H1 (cell line): Measurements from ENCODE around the gene TAF7L. TPM values are rescaled to one million over a fixed set of nuclear protein-coding genes. Genes with fewer than 3 reads are reported as not detected.

Source experiments
- CTCF ChIA-PET: fragments of 300-600 bp; sonication (Branson Sonifier 250); formaldehyde crosslinking; loops from one replicate; lab custom pipeline; 2021; ENCODE audit not compliant: partially characterized antibody; lab: Charles Lee
- POLR2A ChIA-PET: fragments of 300-600 bp; sonication (Branson Sonifier 250); formaldehyde crosslinking; loops from one replicate; lab custom pipeline; 2021; ENCODE audit warnings: inconsistent platforms; ENCODE audit not compliant: partially characterized antibody; lab: Charles Lee
- DNase-seq, 2 experiments: peaks; one replicate each; pipeline versions ENCODE4 v3.0.0 to v3.0.0-alpha.2; 2010 to 2022; ENCODE audit warnings: low spot score in 2 of 2, low read depth in 1 of 2, mixed read lengths in 1 of 2
- FAIRE-seq: peaks from 2 replicates; lab custom pipeline; 2011; peaks lifted over from hg19 to GRCh38; lab: Jason Lieb, UNC
- H2AFZ ChIP-seq: 2 replicates; pipeline ENCODE4 v1.8.1; 2012; ENCODE audit warnings: low read length, inconsistent platforms
- H2AK5ac ChIP-seq: 2 replicates; pipeline ENCODE4 v1.6.1; 2013; ENCODE audit warnings: low read depth, low read length
- H2BK120ac ChIP-seq: replicated peaks from 2 replicates; pipeline ENCODE3; 2013; ENCODE audit warnings: low read depth, low read length, inconsistent platforms
- H2BK12ac ChIP-seq: 2 replicates; pipeline ENCODE4 v1.6.1; 2013; ENCODE audit warnings: low read depth, low read length
- H2BK15ac ChIP-seq: 2 replicates; pipeline ENCODE4 v1.6.1; 2013; ENCODE audit warnings: low read length
- H2BK20ac ChIP-seq: 2 replicates; pipeline ENCODE4 v1.6.1; 2013; ENCODE audit warnings: low read length
- H2BK5ac ChIP-seq: 2 replicates; pipeline ENCODE4 v1.6.1; 2013; ENCODE audit warnings: low read depth, low read length
- H3K14ac ChIP-seq: 2 replicates; pipeline ENCODE4 v1.6.1; 2013; ENCODE audit warnings: inconsistent platforms; ENCODE audit not compliant: insufficient read length
- H3K18ac ChIP-seq: 2 replicates; pipeline ENCODE4 v1.6.1; 2013; ENCODE audit warnings: low read length; ENCODE audit errors: extremely low read depth
- H3K23ac ChIP-seq: 2 replicates; pipeline ENCODE4 v1.6.1; 2013; ENCODE audit warnings: inconsistent platforms; ENCODE audit not compliant: insufficient read length
- H3K23me2 ChIP-seq: 2 replicates; pipeline ENCODE4 v1.6.1; 2013; ENCODE audit warnings: low read depth, low read length
- H3K27ac ChIP-seq: 2 replicates; pipeline ENCODE4 v1.6.1; 2011; ENCODE audit warnings: low read depth, low read length, inconsistent platforms
- H3K27me3 ChIP-seq, 4 experiments: replicated peaks in 1 of 4; 1 replicate in 1 of 4; 2 replicates in 3 of 4; pipeline versions ENCODE4 v1.6.1 to v1.8.1; 2011 to 2013; ENCODE audit warnings: low read length in 3 of 4, mild to moderate bottlenecking in 3 of 4, inconsistent platforms in 2 of 4, mixed read lengths in 2 of 4, moderate library complexity in 1 of 4; ENCODE audit not compliant: control insufficient read depth in 3 of 4, insufficient read depth in 3 of 4; ENCODE audit errors: extremely low read depth in 1 of 4
- H3K36me3 ChIP-seq, 4 experiments: 2 replicates each; pipeline versions ENCODE4 v1.6.1 to v1.8.1; 2011 to 2013; ENCODE audit warnings: mild to moderate bottlenecking in 4 of 4, low read length in 3 of 4, moderate library complexity in 2 of 4, control low read depth in 1 of 4, inconsistent platforms in 1 of 4; ENCODE audit not compliant: insufficient read depth in 4 of 4, control insufficient read depth in 2 of 4
- H3K4ac ChIP-seq: replicated peaks from 2 replicates; pipeline ENCODE3; 2013; ENCODE audit warnings: low read length, low read depth, mixed read lengths, inconsistent platforms; ENCODE audit not compliant: insufficient read length
- H3K4me1 ChIP-seq, 4 experiments: replicated peaks in 1 of 4; 1 replicate in 1 of 4; 2 replicates in 3 of 4; pipeline versions ENCODE4 v1.6.1 to v1.8.1; 2011 to 2013; ENCODE audit warnings: low read length in 3 of 4, inconsistent platforms in 2 of 4, mixed read lengths in 1 of 4; ENCODE audit not compliant: insufficient read depth in 4 of 4, control insufficient read depth in 3 of 4
- H3K4me2 ChIP-seq, 2 experiments: 2 replicates each; pipeline versions ENCODE4 v1.6.1 to v1.8.1; 2011 to 2013; ENCODE audit warnings: low read depth in 2 of 2, low read length in 2 of 2, control low read depth in 1 of 2, inconsistent platforms in 1 of 2, mild to moderate bottlenecking in 1 of 2; ENCODE audit not compliant: insufficient read depth in 1 of 2
- H3K4me3 ChIP-seq, 4 experiments: fragments of 200-600, 300-600 bp in 1 of 4; sonication (generic), shearing (Covaris generic), sonication (Bioruptor Twin) in 1 of 4; 2 replicates each; pipeline versions ENCODE4 v1.5.1 to v1.8.1; 2011 to 2016; ENCODE audit warnings: low read length in 4 of 4, low read depth in 3 of 4, control low read depth in 2 of 4, inconsistent platforms in 2 of 4, mild to moderate bottlenecking in 2 of 4, mixed read lengths in 1 of 4, moderate library complexity in 1 of 4; ENCODE audit not compliant: insufficient read depth in 2 of 4; ENCODE audit errors: extremely low read depth in 1 of 4
- H3K56ac ChIP-seq: replicated peaks from 2 replicates; pipeline ENCODE3; 2013; ENCODE audit warnings: low read depth, mild to moderate bottlenecking, mixed read lengths, low read length, inconsistent platforms; ENCODE audit not compliant: insufficient read length
- H3K79me1 ChIP-seq: 2 replicates; pipeline ENCODE4 v1.6.1; 2013; ENCODE audit warnings: low read depth, low read length, control low read depth
- H3K79me2 ChIP-seq, 2 experiments: 2 replicates each; pipeline versions ENCODE4 v1.6.1 to v1.8.1; 2012 to 2013; ENCODE audit warnings: low read length in 2 of 2, mild to moderate bottlenecking in 2 of 2, inconsistent platforms in 1 of 2; ENCODE audit not compliant: insufficient read depth in 2 of 2, control insufficient read depth in 1 of 2
- H3K9ac ChIP-seq, 4 experiments: replicated peaks in 1 of 4; 1 replicate in 1 of 4; 2 replicates in 3 of 4; pipeline versions ENCODE4 v1.6.1 to v1.8.1; 2011 to 2013; ENCODE audit warnings: low read depth in 3 of 4, low read length in 3 of 4, control low read depth in 2 of 4, mild to moderate bottlenecking in 2 of 4, moderate library complexity in 2 of 4, inconsistent platforms in 1 of 4; ENCODE audit errors: extremely low read depth in 1 of 4
- H3K9me3 ChIP-seq, 2 experiments: 2 replicates each; pipeline versions ENCODE4 v1.6.1 to v1.8.1; 2012 to 2013; ENCODE audit warnings: mild to moderate bottlenecking in 2 of 2, moderate library complexity in 2 of 2, control low read depth in 1 of 2, inconsistent platforms in 1 of 2, low read depth in 1 of 2, low read length in 1 of 2, mixed read lengths in 1 of 2; ENCODE audit not compliant: insufficient read depth in 2 of 2
- H4K20me1 ChIP-seq, 2 experiments: replicated peaks in 1 of 2; 2 replicates each; pipeline versions ENCODE3 to v1.8.1; 2011 to 2013; ENCODE audit warnings: inconsistent platforms in 2 of 2, low read length in 2 of 2, mild to moderate bottlenecking in 1 of 2; ENCODE audit not compliant: insufficient read depth in 2 of 2, control insufficient read depth in 1 of 2
- H4K5ac ChIP-seq: 2 replicates; pipeline ENCODE4 v1.6.1; 2013; ENCODE audit warnings: low read length, low read depth, mixed read lengths, inconsistent platforms; ENCODE audit not compliant: insufficient read length
- H4K8ac ChIP-seq: 2 replicates; pipeline ENCODE4 v1.8.0; 2013; ENCODE audit warnings: mild to moderate bottlenecking, moderate library complexity, low read length, inconsistent platforms; ENCODE audit not compliant: insufficient read depth; ENCODE audit errors: extremely low read depth
- H4K91ac ChIP-seq: replicated peaks from 2 replicates; pipeline ENCODE3; 2013; ENCODE audit warnings: low read length, mixed read lengths, inconsistent platforms; ENCODE audit not compliant: insufficient read length
- ATF2 ChIP-seq: IDR thresholded peaks from 2 replicates; pipeline ENCODE4 v1.6.1; 2012; ENCODE audit warnings: low read length, inconsistent platforms
- BCL11A ChIP-seq, 2 experiments: IDR thresholded peaks; one replicate each; pipeline ENCODE4 v1.6.1; 2011; ENCODE audit warnings: low read depth in 2 of 2, low read length in 2 of 2, mild to moderate bottlenecking in 2 of 2
- CEBPB ChIP-seq: IDR thresholded peaks from 2 replicates; pipeline ENCODE4 v1.6.1; 2012; ENCODE audit warnings: low read depth, low read length
- KDM4A ChIP-seq: IDR thresholded peaks from one replicate; pipeline ENCODE4 v1.7.1; 2012; ENCODE audit warnings: low read depth, mild to moderate bottlenecking, moderate library complexity, low read length, inconsistent platforms; ENCODE audit not compliant: severe bottlenecking
- RAD21 ChIP-seq, 2 experiments: IDR thresholded peaks in 1 of 2; conservative IDR thresholded peaks in 1 of 2; 2 replicates each; pipeline ENCODE4 v1.6.1; 2011; ENCODE audit warnings: low read depth in 2 of 2, low read length in 2 of 2, improper control_type of control experiment in 1 of 2, inconsistent platforms in 1 of 2, mild to moderate bottlenecking in 1 of 2, moderate library complexity in 1 of 2
- SUZ12 ChIP-seq: fragments of 200-600 bp; sonication (generic); IDR thresholded peaks from 2 replicates; pipeline ENCODE4 v1.6.1; 2012; ENCODE audit warnings: mild to moderate bottlenecking, inconsistent platforms, low read length, moderate library complexity, mixed read lengths
- TEAD4 ChIP-seq: IDR thresholded peaks from 2 replicates; pipeline ENCODE4 v1.6.1; 2012; ENCODE audit warnings: low read depth, low read length, inconsistent platforms, mixed read lengths
- USF2 ChIP-seq: IDR thresholded peaks from 2 replicates; pipeline ENCODE4 v1.6.1; 2011; ENCODE audit warnings: low read length, improper control_type of control experiment
- WGBS, 2 experiments: shearing (Covaris generic) in 1 of 2; methylation state at CpG; one replicate each; pipeline versions ENCODE4 v1.1.6 to v1.1.7; 2013 to 2015; ENCODE audit warnings: low lambda C conversion rate in 2 of 2, mixed read lengths in 2 of 2, inconsistent platforms in 1 of 2, low coverage in 1 of 2, missing lambda C conversion rate in 1 of 2; ENCODE audit not compliant: insufficient replicate concordance in 2 of 2, insufficient coverage in 1 of 2, insufficient read length in 1 of 2; ENCODE audit errors: extremely low coverage in 1 of 2, missing lambda C conversion rate in 1 of 2; 5-methylcytosine and 5-hydroxymethylcytosine counted together
- polyA plus RNA-seq, 7 experiments: library from polyadenylated mRNA; depleted of rRNA in 3 of 7; stranded (reverse) in 5 of 7; unstranded in 2 of 7; fragments of >200 nt in 5 of 7; fragments of 200-250 nt in 2 of 7; gene quantifications; 1 replicate in 5 of 7; 2 replicates in 1 of 7; 4 replicates in 1 of 7; pipeline versions ENCODE4 v1.2.1 to v1.2.3, GENCODE V29; 2011 to 2013; ENCODE audit warnings: missing spikeins in 2 of 7, mixed read lengths in 2 of 7
- total RNA-seq: library from RNA; stranded (reverse); fragmentation: NEBNext Ultra II Directional; extraction: Animal tissue kit (Norgen Biotek cat#: 25700); gene quantifications from 2 replicates; pipeline ENCODE4 v1.2.1, GENCODE V29; 2021

The TAF7L gene
- total and polyA plus RNA-seq, 2 of the 8 experiments (the other 6 are each of a cell fraction or from before 2014, with no cell fraction given) = not detected

GRCh38 chrX:101258259-101258581 lies 32.9 kb downstream of the TAF7L start:
- no peak overlapping the region for H2AFZ ChIP-seq
- H2BK12ac ChIP-seq = no peak overlapping the region
- DNase-seq (no peak), FAIRE-seq (no peak)
- H3K27me3 ChIP-seq = no peaks in the 10 kb centered on the region
- no peak overlapping the region for H2AK5ac ChIP-seq
- H4K20me1 ChIP-seq = no peaks in the 10 kb centered on the region
- POLR2A ChIA-PET = interaction anchor here (1.2 kb wide), 1 partner anchor 132 kb away, joined by 4 read pairs; the partner anchor contains the start of gene RPL36A
- H3K23me2 ChIP-seq = no peaks in the 10 kb centered on the region
- no peaks in the 10 kb centered on the region for H3K4me1 ChIP-seq
- H3K56ac ChIP-seq = no peak overlapping the region
- H3K36me3 ChIP-seq = no peaks in the 10 kb centered on the region
- CTCF ChIA-PET = interaction anchor here (0.7 to 2.2 kb wide), 3 partner anchors 30 to 1501 kb away, joined by 4 to 10 read pairs (median 4); no protein-coding TSS in a partner anchor
- H3K4ac ChIP-seq = no peak overlapping the region
- no peak overlapping the region for H3K9ac ChIP-seq
- no peak overlapping the region for H3K23ac ChIP-seq
- no peak overlapping the region for H3K18ac ChIP-seq
- WGBS, 2 experiments = no CpG with 5 or more reads among the region's 11 CpGs
- TF ChIP-seq USF2 = no peak
- no peak for TF ChIP-seq TEAD4
- TF ChIP-seq KDM4A = no peak
- no peak for TF ChIP-seq ATF2
- no peak for TF ChIP-seq SUZ12
- TF ChIP-seq RAD21 (IDR thresholded peaks at IDR 0.05 in 1 of 2, conservative IDR thresholded peaks at IDR 0.05 in 1 of 2; ENCODE audit: low read depth in 2 of 2, low read length in 2 of 2) = no peak
- no peak for TF ChIP-seq CEBPB
- TF ChIP-seq BCL11A (IDR thresholded peaks at IDR 0.05; ENCODE audit: low read depth in 2 of 2, low read length in 2 of 2) = no peak
- no peak overlapping the region for H2BK5ac ChIP-seq
- no peak overlapping the region for H4K5ac ChIP-seq
- no peak overlapping the region for H2BK120ac ChIP-seq
- H4K8ac ChIP-seq = no peak overlapping the region
- H3K4me3 ChIP-seq = no peak overlapping the region
- no peak overlapping the region for H2BK20ac ChIP-seq
- H3K9me3 ChIP-seq = no peaks in the 10 kb centered on the region
- H3K79me1 ChIP-seq = no peaks in the 10 kb centered on the region
- H2BK15ac ChIP-seq = no peak overlapping the region
- H4K91ac ChIP-seq = no peak overlapping the region
- no peak overlapping the region for H3K27ac ChIP-seq
- no peaks in the 10 kb centered on the region for H3K79me2 ChIP-seq
- H3K14ac ChIP-seq = no peak overlapping the region
- no peak overlapping the region for H3K4me2 ChIP-seq
